GM12875 (cell line): ENCODE results near the gene RPAP2.
"Not testable (repeated sequence)": the region's sequence is repeated elsewhere in the genome, so short reads cannot be mapped to it uniquely, and the experiment has no call there.

Source experiments
- H3K4me3 ChIP-seq: one replicate; pipeline ENCODE4 v1.5.1; 2011; ENCODE audit warnings: low read depth, low read length, control low read depth
- CTCF ChIP-seq: IDR thresholded peaks from 2 replicates; pipeline ENCODE4 v1.5.1; 2011; ENCODE audit warnings: low read depth, mild to moderate bottlenecking, control low read depth, inconsistent platforms, low read length, moderate library complexity, borderline replicate concordance; ENCODE audit not compliant: insufficient read depth

Gene RPAP2

DNA sequence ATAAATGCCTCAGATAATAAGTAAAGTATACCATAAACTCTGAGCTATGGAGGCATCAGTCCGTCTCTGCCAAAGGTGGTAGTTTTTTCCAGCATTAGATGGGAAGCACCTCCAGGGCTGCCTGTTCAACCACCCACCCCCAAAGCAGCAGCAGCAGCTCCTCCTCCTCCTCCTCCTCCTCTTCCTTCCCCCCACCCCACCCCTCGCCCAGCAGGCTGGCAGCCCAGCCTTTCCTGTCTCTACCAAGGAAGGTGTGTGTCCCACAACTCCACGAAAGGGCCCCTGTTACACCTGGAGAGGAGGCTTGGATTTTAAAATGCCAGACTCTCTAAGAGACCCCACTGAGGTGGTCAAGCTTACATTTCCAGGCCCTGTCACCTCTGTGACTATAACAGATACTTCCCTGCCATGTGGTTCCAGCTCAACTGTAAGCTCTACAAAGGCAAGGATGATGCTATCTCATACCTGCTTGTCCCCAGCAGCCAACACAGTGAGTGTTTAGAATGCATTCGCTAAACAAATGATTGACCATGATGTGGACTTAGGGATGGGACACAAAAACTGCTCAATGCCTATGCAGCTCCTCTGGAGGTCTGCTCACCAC, 111.2 kb downstream of the RPAP2 start:
- no peak for TF ChIP-seq CTCF
- no peak overlapping the region for H3K4me3 ChIP-seq

GRCh38 chr1:92410706-92411105, 111.8 kb downstream of the RPAP2 start:
- TF ChIP-seq CTCF = no peak
- no peak overlapping the region for H3K4me3 ChIP-seq

- TF ChIP-seq CTCF = no peak
- H3K4me3 ChIP-seq = no peak overlapping the region
Observed at GRCh38 chr1:92411511-92411910, 112.7 kb downstream of the RPAP2 start.

- no peak for TF ChIP-seq CTCF
- no peak overlapping the region for H3K4me3 ChIP-seq
Observed at GRCh38 chr1:92419642-92420041, 120.8 kb downstream of the RPAP2 start.

GRCh38 chr1:92424381-92424780, 125.5 kb downstream of the RPAP2 start:
- no peak for TF ChIP-seq CTCF
- H3K4me3 ChIP-seq = no peak overlapping the region

GRCh38 chr1:92425617-92426016, 126.8 kb downstream of the RPAP2 start:
- TF ChIP-seq CTCF = no peak
- H3K4me3 ChIP-seq = no peak overlapping the region

DNA sequence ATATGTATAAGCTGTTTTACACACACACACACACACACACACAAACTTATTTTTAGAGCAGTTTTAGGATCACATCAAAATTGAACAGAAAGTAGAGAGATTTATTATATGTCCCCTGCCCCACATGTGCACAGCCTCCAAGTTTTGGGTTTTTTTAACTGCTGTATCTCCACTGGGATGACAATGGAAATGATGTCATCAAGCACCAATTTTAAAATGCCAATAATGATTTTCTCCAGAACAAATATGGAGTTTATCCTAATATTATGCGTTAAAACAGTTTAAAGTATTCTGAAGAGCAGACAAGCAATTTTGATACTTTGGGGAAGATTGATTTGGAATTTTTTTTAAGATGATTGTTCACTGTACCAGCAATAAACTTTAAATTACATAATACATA, 131.2 kb downstream of the RPAP2 start:
- no peak for TF ChIP-seq CTCF
- no peak overlapping the region for H3K4me3 ChIP-seq

- not testable (repeated sequence) for H3K4me3 ChIP-seq
Observed at GRCh38 chr1:92434572-92434971, 135.7 kb downstream of the RPAP2 start.
